GM12878 (cell line): ENCODE data around the gene CHRM4. TPM values are rescaled to one million over a fixed set of nuclear protein-coding genes. Genes with fewer than 3 reads are reported as not detected.

ENCODE experiments used
- ATAC-seq: fragments of 200-7000 bp; cut with Tn5 transposase; 3 replicates; pipeline ENCODE4 v1.9.1; 2020; ENCODE audit warnings: mild to moderate bottlenecking, moderate library complexity
- BruUV-seq: library from RNA; stranded (reverse); fragments of 400-500 nt; replicated peaks from 2 replicates; lab custom pipeline; 2021; lab: Mats Ljungman, UMichigan
- CTCF ChIA-PET: fragments of 300-600 bp; sonication (Branson Sonifier 250); formaldehyde crosslinking; extraction: SDS; loops from one replicate; lab custom pipeline; 2021; ENCODE audit warnings: inconsistent platforms; lab: Yijun Ruan, JAX
- POLR2A ChIA-PET: fragments of 350-600 bp; formaldehyde crosslinking; extraction: SDS; loops from one replicate; lab custom pipeline; 2021; ENCODE audit warnings: inconsistent platforms; lab: Charles Lee
- RAD21 ChIA-PET: fragments of 300-600 bp; sonication (Branson Sonifier 250); formaldehyde crosslinking; loops from one replicate; lab custom pipeline; 2023; ENCODE audit warnings: antibody characterized with exemption; ENCODE audit not compliant: unreplicated experiment; lab: Charles Lee
- SMC1A ChIA-PET: fragments of 300-600 bp; sonication (Branson Sonifier 250); formaldehyde crosslinking; loops from one replicate; lab custom pipeline; 2023; ENCODE audit not compliant: unreplicated experiment, uncharacterized antibody; lab: Charles Lee
- DNase-seq: peaks from one replicate; pipeline ENCODE4 v3.0.0-alpha.2; 2011; ENCODE audit warnings: low read depth, low spot score
- FAIRE-seq: peaks from 3 replicates; lab custom pipeline; 2011; peaks lifted over from hg19 to GRCh38; lab: Jason Lieb, UNC
- H2AFZ ChIP-seq: 2 replicates; pipeline ENCODE4 v1.6.0; 2011; ENCODE audit warnings: low read depth, low read length, control low read depth; ENCODE audit not compliant: control insufficient read depth
- H3K27ac ChIP-seq: 2 replicates; pipeline ENCODE4 v1.5.1; 2011; ENCODE audit warnings: control low read depth; ENCODE audit not compliant: control insufficient read depth, insufficient read depth
- H3K27me3 ChIP-seq, 2 experiments: replicated peaks in 1 of 2; 2 replicates each; pipeline versions ENCODE4 v1.6.0 to v1.6.1; 2011; ENCODE audit warnings: low read length in 1 of 2; ENCODE audit not compliant: control insufficient read depth in 2 of 2, insufficient read depth in 2 of 2
- H3K36me3 ChIP-seq, 2 experiments: 2 replicates each; pipeline ENCODE4 v1.5.1; 2011; ENCODE audit warnings: low read length in 1 of 2; ENCODE audit not compliant: control insufficient read depth in 2 of 2, insufficient read depth in 2 of 2
- H3K4me1 ChIP-seq: 2 replicates; pipeline ENCODE4 v1.6.1; 2011; ENCODE audit warnings: mild to moderate bottlenecking, low read length, moderate library complexity, mixed read lengths; ENCODE audit not compliant: control insufficient read depth, insufficient read depth
- H3K4me2 ChIP-seq: 2 replicates; pipeline ENCODE4 v1.6.0; 2011; ENCODE audit warnings: control low read depth; ENCODE audit not compliant: control insufficient read depth, insufficient read depth
- H3K4me3 ChIP-seq: fragments of 200-600 bp; sonication (generic); 2 replicates; pipeline ENCODE4 v1.5.1; 2016
- H3K79me2 ChIP-seq: 2 replicates; pipeline ENCODE4 v1.6.0; 2011; ENCODE audit warnings: low read length; ENCODE audit not compliant: control insufficient read depth, insufficient read depth
- H3K9ac ChIP-seq: 2 replicates; pipeline ENCODE4 v1.8.0; 2011; ENCODE audit warnings: low read length, control low read depth, mixed read lengths; ENCODE audit not compliant: control insufficient read depth, insufficient read depth
- H3K9me3 ChIP-seq: replicated peaks from 3 replicates; pipeline ENCODE4 v1.5.1; 2011; ENCODE audit warnings: mild to moderate bottlenecking, low read length; ENCODE audit not compliant: control insufficient read depth, insufficient read depth
- H4K20me1 ChIP-seq: 2 replicates; pipeline ENCODE4 v1.6.0; 2011; ENCODE audit not compliant: control insufficient read depth, insufficient read depth
- BMI1 ChIP-seq: fragments of 450-650 bp; IDR thresholded peaks from 2 replicates; pipeline ENCODE4 v1.6.1; 2016; ENCODE audit warnings: mild to moderate bottlenecking, moderate library complexity, borderline replicate concordance
- ESRRA ChIP-seq: IDR thresholded peaks from 2 replicates; pipeline ENCODE4 v1.6.1; 2012; ENCODE audit warnings: mild to moderate bottlenecking, low read length, improper control_type of control experiment
- HDGF ChIP-seq: fragments of 450-650 bp; IDR thresholded peaks from 2 replicates; pipeline ENCODE4 v1.6.1; 2016; ENCODE audit warnings: antibody characterized with exemption
- NBN ChIP-seq: fragments of 450-650 bp; IDR thresholded peaks from 2 replicates; pipeline ENCODE4 v1.6.1; 2016
- SPI1 ChIP-seq: IDR thresholded peaks from 2 replicates; pipeline ENCODE4 v1.6.1; 2011; ENCODE audit warnings: low read depth, mild to moderate bottlenecking, low read length, moderate library complexity, borderline replicate concordance; ENCODE audit not compliant: insufficient read depth
- TARDBP ChIP-seq: IDR thresholded peaks from 2 replicates; pipeline ENCODE4 v1.6.1; 2016; ENCODE audit warnings: borderline replicate concordance
- TBL1XR1 ChIP-seq: IDR thresholded peaks from 2 replicates; pipeline ENCODE4 v1.6.1; 2012; ENCODE audit warnings: low read depth, low read length, improper control_type of control experiment
- TCF3 ChIP-seq: IDR thresholded peaks from 2 replicates; pipeline ENCODE4 v1.6.1; 2012; ENCODE audit warnings: low read depth, mild to moderate bottlenecking, low read length, borderline replicate concordance; ENCODE audit not compliant: insufficient read depth
- TCF7 ChIP-seq: IDR thresholded peaks from 2 replicates; pipeline ENCODE4 v1.6.1; 2014; ENCODE audit warnings: antibody characterized with exemption, borderline replicate concordance
- WGBS: methylation state at CpG from one replicate; pipeline ENCODE4 v1.1.6; 2016; ENCODE audit warnings: low lambda C conversion rate; ENCODE audit not compliant: insufficient replicate concordance, insufficient coverage; ENCODE audit errors: missing lambda C conversion rate; 5-methylcytosine and 5-hydroxymethylcytosine counted together
- in situ Hi-C: fragments of 300-500 bp; cut with MboI; formaldehyde crosslinking; loops from 9 replicates; pipeline ENCODE4 v1.14.3; 2018; ENCODE audit warnings: mixed read lengths
- intact Hi-C: fragments of 100-400 bp; cut with micrococcal nuclease; formaldehyde crosslinking; loops from one replicate; pipeline ENCODE4 v1.14.2; 2022; ENCODE audit not compliant: unreplicated experiment
- polyA plus RNA-seq, 11 experiments: library from polyadenylated mRNA; depleted of rRNA in 4 of 11; unstranded in 6 of 11; stranded (reverse) in 5 of 11; fragments of >200 nt; fragmentation: Nextera tagmentation in 4 of 11; fragmentation: Illumina TruSeq in 1 of 11; extraction: Ambion mirVana in 4 of 11; extraction: Trizol in 1 of 11; gene quantifications; 1 replicate in 1 of 11; 2 replicates in 10 of 11; pipeline versions ENCODE4 v1.2.1 to v1.2.3, GENCODE V29; 2011 to 2016; ENCODE audit warnings: inconsistent platforms in 2 of 11, missing spikeins in 2 of 11, low read depth in 1 of 11
- total RNA-seq, 4 experiments: library from RNA; depleted of rRNA in 3 of 4; stranded (reverse); fragments of >200 nt in 3 of 4; fragmentation: Illumina TruSeq in 1 of 4; extraction: Trizol in 1 of 4; gene quantifications; 2 replicates each; pipeline versions ENCODE4 v1.2.1 to v1.2.3, GENCODE V29; 2013 to 2021
- TF ChIP-seq, protein P1 (sequence below): fragments of 450-650 bp; IDR thresholded peaks from 2 replicates; pipeline ENCODE4 v1.6.1; 2016; ENCODE audit warnings: mild to moderate bottlenecking

CHRM4 gene
- total and polyA plus RNA-seq, 10 of the 15 experiments (the other 5 are each of a cell fraction or from before 2014, with no cell fraction given) = 0.12 to 0.23 (median 0.13) TPM; not detected in 7

DNA sequence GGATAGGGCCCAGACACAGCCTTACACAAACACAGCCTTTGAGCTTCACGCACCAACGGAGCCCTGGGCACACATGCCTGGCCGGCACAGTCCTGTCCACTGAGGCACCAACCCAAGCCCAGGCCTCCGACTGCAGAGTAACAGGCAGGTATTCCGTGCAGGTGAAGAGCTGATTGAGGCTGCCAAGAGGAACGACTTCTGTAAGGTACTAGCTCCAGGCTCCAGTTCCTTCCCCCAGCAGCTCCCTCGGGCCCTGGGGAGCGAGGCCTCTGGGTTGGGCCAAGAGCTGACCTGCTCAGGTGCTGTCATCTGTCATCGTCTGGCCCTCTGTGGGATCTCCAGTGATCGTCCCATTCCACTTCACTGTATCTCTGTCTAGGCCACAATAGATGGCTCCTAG lies 13.3 kb downstream of the CHRM4 start:
- ChIA-PET RAD21 (interaction anchor here (0.5 to 0.6 kb wide), 2 partner anchors 216 to 1164 kb away, joined by 3 to 4 read pairs; partner anchors contain the start of gene AMBRA1), POLR2A (interaction anchor here (0.6 to 0.8 kb wide), 2 partner anchors 18 to 104 kb away, joined by 3 to 4 read pairs; no protein-coding TSS in a partner anchor), CTCF (interaction anchor here (0.7 to 1.9 kb wide), 7 partner anchors 11 to 277 kb away, joined by 3 to 5 read pairs (median 3); no protein-coding TSS in a partner anchor), SMC1A (no interaction called here)
- Histone ChIP-seq H3K9ac (no peak overlapping the region), H3K9me3 (no peaks in the 10 kb centered on the region), H3K36me3 (peaks cover 4 to 21% of the 10 kb centered on the region in 2 experiments; a peak in 3 of 4 replicates), H3K4me3 (no peak overlapping the region), H3K79me2 (no peaks in the 10 kb centered on the region), H3K4me2 (no peak overlapping the region), H4K20me1 (no peaks in the 10 kb centered on the region), H3K4me1 (peaks cover 8% of the 10 kb centered on the region), H3K27me3 (peaks cover 6 to 12% of the 10 kb centered on the region in 2 experiments), H2AFZ (no peak overlapping the region), H3K27ac (no peak overlapping the region)
- intact Hi-C loops (no loop called here), in situ Hi-C loops (no loop called here)
- WGBS = 92% methylated on average over 10 of the region's 10 CpGs
- ATAC-seq (no peak), FAIRE-seq (no peak), DNase-seq (no peak)
- TF ChIP-seq, protein P1, sequence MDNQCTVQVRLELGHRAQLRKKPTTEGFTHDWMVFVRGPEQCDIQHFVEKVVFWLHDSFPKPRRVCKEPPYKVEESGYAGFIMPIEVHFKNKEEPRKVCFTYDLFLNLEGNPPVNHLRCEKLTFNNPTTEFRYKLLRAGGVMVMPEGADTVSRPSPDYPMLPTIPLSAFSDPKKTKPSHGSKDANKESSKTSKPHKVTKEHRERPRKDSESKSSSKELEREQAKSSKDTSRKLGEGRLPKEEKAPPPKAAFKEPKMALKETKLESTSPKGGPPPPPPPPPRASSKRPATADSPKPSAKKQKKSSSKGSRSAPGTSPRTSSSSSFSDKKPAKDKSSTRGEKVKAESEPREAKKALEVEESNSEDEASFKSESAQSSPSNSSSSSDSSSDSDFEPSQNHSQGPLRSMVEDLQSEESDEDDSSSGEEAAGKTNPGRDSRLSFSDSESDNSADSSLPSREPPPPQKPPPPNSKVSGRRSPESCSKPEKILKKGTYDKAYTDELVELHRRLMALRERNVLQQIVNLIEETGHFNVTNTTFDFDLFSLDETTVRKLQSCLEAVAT = no peak
- no peak for TF ChIP-seq SPI1
- TF ChIP-seq TCF3 = no peak
- TF ChIP-seq ESRRA = no peak
- TF ChIP-seq NBN = no peak
- no peak for TF ChIP-seq TCF7
- TF ChIP-seq HDGF = no peak
- no peak for TF ChIP-seq BMI1
- TF ChIP-seq TBL1XR1 = no peak
- no peak for TF ChIP-seq TARDBP
- TSS peak; percentile 54 for BruUV-seq
